ENCODE measurements around the gene PCNX3.
A peak's percentile ranks its signal among the peaks of the same experiment; 100 is the strongest.
"Not testable (repeated sequence)": the region's sequence is repeated elsewhere in the genome, so short reads cannot be mapped to it uniquely, and the experiment has no call there.

PCNX3 gene

DNA sequence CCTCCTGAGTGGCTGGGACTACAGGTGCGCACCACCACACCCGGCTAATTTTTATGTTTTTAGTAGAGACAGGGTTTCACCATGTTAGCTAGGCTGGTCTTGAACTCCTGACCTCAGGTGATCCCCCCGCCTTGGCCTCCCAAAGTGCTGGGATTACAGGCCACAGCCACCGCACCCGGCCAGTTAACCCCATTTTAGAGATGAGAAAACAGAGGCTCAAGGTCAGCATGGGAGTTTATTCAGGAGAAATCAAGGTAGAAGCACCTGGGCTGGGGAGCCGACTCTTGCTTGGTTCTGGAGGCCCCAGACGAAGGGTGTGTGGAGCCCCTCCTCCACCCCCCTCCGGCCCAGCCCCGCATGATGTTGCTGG lies 23.6 kb downstream of the PCNX3 start:
- DNase-seq (ENCODE audit: low read depth in 1 of 2, low spot score in 1 of 2), result not testable (repeated sequence)

DNA sequence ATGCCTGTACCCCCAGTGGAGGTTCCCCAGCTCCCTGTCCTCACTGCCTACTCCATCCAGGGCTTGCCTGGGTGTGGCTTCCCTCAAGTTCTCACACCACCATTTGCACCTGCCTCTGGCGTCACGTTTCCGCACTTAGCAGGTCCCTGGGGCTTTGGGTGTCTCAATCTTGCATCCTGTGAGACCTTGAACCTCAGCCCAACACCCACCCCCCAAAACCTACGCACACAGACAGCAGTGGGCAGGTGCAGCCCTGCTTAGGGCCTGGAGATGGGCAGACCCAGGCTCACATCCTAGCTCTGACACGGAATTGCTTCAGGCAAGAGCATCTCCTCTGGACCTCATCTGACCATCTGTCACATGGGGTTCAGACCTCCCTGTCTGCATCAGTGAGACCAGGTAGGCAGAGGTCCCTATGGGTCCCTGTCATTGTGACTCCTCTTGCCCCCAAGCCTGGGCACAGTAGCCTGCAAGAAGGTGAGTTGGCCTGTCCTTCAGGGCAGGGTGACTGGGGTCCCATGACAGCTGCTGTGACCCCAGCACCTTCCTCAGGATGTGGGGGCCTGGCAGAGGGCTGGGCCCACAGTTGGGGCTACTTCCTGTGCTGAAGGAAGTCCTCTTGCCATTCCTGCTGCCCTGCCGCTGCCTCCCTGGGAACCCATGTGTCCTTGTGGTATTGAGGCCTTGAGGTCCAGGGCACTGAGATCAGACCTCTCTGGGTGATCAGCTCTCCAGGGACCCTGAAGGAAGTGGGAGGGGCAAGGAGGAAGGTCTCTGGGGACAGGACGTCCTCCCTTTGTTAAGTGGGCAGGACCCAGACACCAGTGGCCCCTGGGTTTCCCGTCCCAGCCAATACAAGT lies 24.3 kb downstream of the PCNX3 start:
- peak in 1 of 2 donors; percentile 40 for DNase-seq (ENCODE audit: low read depth in 1 of 2, low spot score in 1 of 2)

DNA sequence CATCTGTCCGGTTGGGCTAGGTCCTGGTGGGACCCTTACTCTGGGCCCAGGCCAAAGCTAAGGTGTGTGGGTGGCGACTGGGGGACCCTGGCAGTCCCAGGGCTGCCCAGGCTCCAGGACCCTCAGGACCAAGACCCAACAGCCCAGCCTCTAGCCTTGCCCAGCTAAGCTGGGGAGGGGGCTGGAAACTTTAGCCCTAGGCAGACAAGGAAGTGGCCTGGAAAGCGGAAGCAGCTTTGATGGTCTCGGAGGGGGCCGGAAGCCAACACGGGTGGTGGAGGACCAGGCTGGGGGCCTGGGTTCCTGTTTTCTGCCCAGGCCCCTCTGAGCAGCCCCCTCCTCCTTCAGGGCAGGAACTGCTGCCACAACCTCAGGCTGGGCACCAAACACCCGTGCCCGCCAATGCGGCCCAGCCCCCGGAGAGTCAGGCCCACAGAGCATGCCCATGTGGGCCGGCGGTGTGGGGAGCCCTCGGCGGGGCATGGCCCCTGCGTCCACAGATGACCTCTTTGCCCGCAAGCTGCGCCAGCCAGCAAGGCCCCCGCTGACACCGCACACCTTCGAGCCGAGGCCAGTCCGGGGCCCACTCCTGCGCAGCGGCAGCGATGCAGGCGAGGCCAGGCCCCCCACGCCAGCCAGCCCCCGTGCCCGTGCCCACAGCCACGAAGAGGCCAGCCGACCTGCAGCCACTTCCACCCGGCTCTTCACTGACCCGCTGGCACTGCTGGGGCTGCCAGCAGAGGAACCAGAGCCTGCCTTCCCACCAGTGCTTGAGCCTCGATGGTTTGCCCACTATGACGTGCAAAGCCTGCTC lies 25.1 kb downstream of the PCNX3 start:
- DNase-seq (ENCODE audit: low read depth in 1 of 2, low spot score in 1 of 2), result no peak

DNA sequence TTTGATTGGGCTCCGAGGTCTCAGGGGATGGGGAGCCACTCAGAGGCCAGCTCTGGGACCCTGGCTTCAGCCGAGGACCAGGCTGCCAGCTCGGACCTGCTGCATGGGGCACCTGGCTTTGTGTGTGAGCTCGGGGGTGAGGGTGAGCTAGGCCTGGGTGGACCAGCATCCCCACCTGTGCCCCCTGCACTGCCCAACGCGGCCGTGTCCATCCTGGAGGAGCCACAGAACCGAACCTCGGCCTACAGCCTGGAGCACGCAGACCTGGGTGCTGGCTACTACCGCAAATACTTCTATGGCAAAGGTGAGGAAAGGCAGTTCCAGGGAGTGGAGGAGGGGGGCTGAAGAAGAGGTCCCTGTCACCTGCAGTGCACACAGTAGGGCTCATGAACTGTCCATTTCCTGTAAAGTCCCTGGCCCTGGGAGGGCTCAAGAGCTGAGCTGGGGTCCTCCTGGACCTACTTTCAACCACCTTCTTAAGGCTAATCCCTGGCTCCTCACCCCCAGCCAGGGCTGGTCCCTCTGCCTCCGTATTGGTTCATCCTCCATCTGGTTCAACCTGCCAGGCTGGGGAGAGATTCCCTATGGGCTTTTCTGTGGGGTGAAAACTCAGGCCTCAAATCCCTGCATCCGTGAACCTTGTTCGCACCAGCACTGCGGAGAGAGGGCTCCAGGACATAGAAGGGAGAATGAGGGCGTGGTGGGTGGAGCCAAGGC lies 25.9 kb downstream of the PCNX3 start:
- DNase-seq (ENCODE audit: low read depth in 1 of 2, low spot score in 1 of 2), result no peak

- no peak for DNase-seq (ENCODE audit: low read depth in 1 of 2, low spot score in 1 of 2)
Measured at GRCh38 chr11:65642014-65642671, 26.6 kb downstream of the PCNX3 start.

- DNase-seq (ENCODE audit: low read depth in 1 of 2, low spot score in 1 of 2), result no peak
Measured at GRCh38 chr11:65643971-65644370, 28.4 kb downstream of the PCNX3 start.

GRCh38 chr11:65644837-65645236 lies 29.3 kb downstream of the PCNX3 start:
- no peak for DNase-seq (ENCODE audit: low read depth in 1 of 2, low spot score in 1 of 2)

- no peak for DNase-seq (ENCODE audit: low read depth in 1 of 2, low spot score in 1 of 2)
Measured at GRCh38 chr11:65645710-65646109, 30.1 kb downstream of the PCNX3 start.

GRCh38 chr11:65646288-65646957 lies 30.8 kb downstream of the PCNX3 start:
- DNase-seq (ENCODE audit: low read depth in 1 of 2, low spot score in 1 of 2), result no peak

- no peak for DNase-seq (ENCODE audit: low read depth in 1 of 2, low spot score in 1 of 2)
Measured at GRCh38 chr11:65646958-65647701, 31.6 kb downstream of the PCNX3 start.

- no peak for DNase-seq (ENCODE audit: low read depth in 1 of 2, low spot score in 1 of 2)
Measured at GRCh38 chr11:65648997-65649493, 33.5 kb downstream of the PCNX3 start.

DNA sequence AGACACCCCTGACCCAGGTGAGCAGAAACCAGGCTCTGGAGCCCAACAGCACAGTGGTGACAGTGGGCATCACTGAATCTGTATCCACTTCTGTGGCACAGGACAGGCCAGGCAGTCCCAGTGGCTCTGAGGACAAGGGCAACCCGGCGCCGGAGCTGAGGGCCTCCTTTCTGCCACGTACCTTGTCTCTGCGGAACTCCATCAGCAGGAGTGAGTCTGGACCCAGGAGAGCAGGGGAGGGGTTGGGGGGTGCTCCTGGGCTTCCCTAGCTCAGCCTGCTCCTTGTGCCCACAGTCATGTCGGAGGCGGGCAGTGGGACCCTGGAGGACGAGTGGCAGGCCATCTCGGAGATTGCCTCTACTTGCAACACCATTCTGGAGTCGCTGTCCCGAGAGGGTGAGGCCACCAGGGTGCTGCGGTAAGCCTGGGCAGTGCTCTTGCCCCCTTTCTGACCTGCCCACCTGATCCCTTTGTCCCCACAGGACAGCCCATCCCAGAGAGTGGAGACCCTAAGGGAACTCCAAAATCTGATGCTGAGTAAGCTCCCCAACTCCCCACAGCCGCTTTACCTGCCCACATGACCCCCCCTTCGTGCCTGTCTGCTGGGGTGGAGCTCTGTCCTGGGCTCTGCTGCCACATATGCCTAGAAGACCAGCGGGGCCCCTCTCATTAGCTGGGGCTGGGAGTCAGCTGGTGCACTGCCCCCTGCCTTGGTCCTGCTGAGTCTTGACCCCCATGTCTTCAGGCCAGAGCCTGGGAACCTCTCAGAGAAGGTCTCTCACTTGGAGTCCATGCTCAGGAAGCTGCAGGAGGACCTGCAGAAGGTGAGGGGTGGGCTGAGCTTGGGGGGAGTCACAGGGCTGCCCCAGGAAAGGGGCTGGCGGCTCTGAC lies 34.3 kb downstream of the PCNX3 start:
- no peak for DNase-seq (ENCODE audit: low read depth in 1 of 2, low spot score in 1 of 2)

DNA sequence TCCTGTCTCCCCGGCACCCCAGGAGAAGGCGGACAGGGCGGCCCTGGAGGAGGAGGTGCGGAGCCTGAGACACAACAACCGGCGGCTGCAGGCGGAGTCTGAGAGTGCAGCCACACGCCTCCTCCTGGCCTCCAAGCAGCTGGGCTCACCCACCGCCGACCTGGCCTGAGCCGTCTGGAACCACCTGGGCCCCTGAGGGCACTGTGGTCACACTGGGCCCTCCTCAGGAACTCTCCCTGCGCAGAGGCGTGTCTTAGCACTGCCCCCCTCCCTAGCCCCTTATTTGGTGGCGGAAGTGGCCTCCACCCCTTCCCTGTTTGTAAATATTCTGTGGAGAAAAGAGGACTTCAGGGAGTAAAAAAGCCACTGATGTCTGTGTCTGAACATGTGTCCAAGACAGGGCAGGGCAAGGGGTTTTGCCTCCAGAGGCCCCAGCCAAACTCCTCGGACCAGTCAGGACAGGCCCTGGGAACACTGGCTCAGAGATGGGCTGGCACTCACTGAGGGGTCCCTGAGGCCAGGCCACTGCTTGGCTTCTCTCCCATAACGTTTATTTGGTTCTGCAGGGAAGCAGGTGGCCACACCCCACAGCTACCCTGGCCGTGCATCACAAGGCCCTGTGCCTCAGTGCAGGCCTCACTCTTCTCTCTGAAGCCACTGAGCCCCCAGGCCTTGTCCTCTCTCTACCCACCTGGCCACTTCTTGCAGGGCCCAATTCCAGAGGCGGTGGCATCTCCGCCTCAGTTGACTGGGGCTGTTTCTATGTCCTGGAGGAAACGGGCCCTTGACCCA lies 35.2 kb downstream of the PCNX3 start:
- no peak for DNase-seq (ENCODE audit: low read depth in 1 of 2, low spot score in 1 of 2)

DNA sequence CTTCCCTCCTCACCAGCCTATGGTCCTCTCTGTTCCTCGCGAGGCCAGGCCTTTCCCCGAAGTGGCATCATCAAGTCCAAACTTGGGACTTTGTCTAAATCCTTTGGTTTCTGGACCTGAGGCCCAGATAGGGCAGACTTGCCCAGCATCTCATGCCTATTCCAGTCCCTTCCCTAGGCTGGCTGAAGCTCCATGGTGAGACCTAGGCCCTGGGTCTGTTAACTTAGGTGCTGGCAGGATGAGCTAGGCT lies 35.7 kb downstream of the PCNX3 start:
- DNase-seq (ENCODE audit: low read depth in 1 of 2, low spot score in 1 of 2), result no peak

DNA sequence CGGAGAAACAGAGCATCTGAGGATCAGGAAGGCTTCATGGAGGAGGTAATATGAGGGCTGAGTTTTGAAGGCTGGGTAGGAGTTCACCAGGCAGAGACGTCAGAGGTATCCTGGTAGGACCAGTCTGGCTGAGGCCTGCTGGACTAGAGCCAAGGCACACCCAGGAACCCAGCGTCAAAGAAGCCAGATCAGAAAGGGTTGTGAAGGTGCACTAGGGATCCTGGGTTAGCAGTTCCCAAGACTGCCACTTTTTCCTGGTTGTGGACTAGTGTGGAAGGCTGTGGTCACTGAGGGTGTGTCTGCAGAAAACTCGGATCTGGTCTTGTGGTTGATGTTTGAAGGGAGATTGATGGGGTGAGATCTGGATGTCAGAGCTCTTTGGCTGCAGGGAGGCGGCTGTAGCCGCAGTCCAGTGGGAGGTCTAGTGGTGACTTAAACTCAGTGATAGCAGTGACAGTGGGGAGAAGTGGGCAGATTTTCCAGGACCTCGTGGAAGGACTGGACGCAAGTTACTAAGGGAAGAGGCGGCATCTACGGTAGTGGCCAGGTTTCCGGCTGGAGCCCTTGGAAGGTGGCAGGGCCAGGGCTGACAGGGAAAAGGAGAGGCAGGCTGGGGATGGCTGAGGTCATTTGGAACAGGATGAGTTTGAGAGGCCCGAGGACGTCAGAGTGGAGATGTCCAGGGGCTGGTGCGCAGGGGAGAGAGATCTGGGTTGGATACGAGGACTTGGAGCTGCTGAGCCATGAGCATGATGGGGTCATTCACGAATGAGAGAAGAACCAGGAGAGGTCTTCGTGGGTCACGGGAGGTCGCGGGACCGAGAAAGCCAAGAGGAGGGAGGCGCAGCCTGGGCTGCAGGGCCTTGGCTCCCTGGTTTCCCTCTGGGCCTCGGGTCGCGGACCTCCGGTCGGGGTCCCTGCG lies 36.3 kb downstream of the PCNX3 start:
- DNase-seq (ENCODE audit: low read depth in 1 of 2, low spot score in 1 of 2), result no peak

GRCh38 chr11:65652511-65653228 lies 37.1 kb downstream of the PCNX3 start:
- peak; percentile 96 to 97 for DNase-seq (ENCODE audit: low read depth in 1 of 2, low spot score in 1 of 2)
